ENCODE data around the gene TMEM131. TPM values are rescaled to one million over a fixed set of nuclear protein-coding genes. Genes with fewer than 3 reads are reported as not detected.
A peak's percentile ranks its signal among the peaks of the same experiment; 100 is the strongest.

The TMEM131 gene
- total and polyA plus RNA-seq, 4 donors: 25.3 to 39.4 (median 38.1) TPM

- no peak overlapping the region for H3K27ac ChIP-seq (ENCODE audit: low read depth, low read length)
- no peaks in the 10 kb centered on the region for H3K36me3 ChIP-seq (ENCODE audit: control insufficient read depth, insufficient read depth, low read length)
- no peaks in the 10 kb centered on the region for H3K27me3 ChIP-seq (ENCODE audit: control insufficient read depth, insufficient read depth, low read length)
- no peaks in the 10 kb centered on the region for H3K9me3 ChIP-seq (ENCODE audit: control insufficient read depth, insufficient read depth, low read length)
- H3K4me3 ChIP-seq (ENCODE audit: low read depth, low read length): no peak overlapping the region
- peaks cover 17% of the 10 kb centered on the region for H3K4me1 ChIP-seq (ENCODE audit: control insufficient read depth, insufficient read depth, low read length)
- DNase-seq (ENCODE audit: low read depth in 4 of 6, low spot score in 6 of 6): peak in 1 of 6 donors; percentile 27
- 77% methylated on average over 7 of the region's 8 CpGs for WGBS (ENCODE audit: insufficient coverage)
Measured at GRCh38 chr2:98036349-98037000, 40.7 kb upstream of the TMEM131 start.

DNA sequence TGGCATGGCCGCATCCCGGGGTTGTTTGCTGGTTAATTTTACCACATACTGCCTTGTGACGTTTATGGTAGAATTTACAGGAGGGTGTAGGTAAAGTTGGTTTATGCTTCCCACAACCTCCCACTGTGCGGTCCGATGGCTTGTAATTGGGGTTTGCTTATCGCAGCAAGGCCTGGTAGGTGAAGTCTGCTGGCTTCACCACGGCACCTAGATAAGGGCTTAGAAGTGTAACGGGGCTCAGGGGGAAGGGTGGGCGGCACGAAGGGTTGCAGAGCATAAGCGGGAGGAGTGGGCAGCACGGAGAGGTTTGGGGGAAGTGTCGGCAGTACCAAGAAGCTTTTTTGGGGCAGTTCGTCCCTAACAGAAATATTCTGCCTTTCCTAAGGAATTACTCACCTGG is 39.0 kb upstream of the TMEM131 start:
- 77% methylated on average over 11 of the region's 14 CpGs for WGBS (ENCODE audit: insufficient coverage)
- no peak for DNase-seq (ENCODE audit: low read depth in 4 of 6, low spot score in 6 of 6)
- Histone ChIP-seq H3K27me3 (ENCODE audit: control insufficient read depth, insufficient read depth, low read length) (no peaks in the 10 kb centered on the region), H3K4me1 (ENCODE audit: control insufficient read depth, insufficient read depth, low read length) (peaks cover 11% of the 10 kb centered on the region), H3K36me3 (ENCODE audit: control insufficient read depth, insufficient read depth, low read length) (no peaks in the 10 kb centered on the region), H3K4me3 (ENCODE audit: low read depth, low read length) (no peak overlapping the region), H3K27ac (ENCODE audit: low read depth, low read length) (no peak overlapping the region), H3K9me3 (ENCODE audit: control insufficient read depth, insufficient read depth, low read length) (no peaks in the 10 kb centered on the region)

DNA sequence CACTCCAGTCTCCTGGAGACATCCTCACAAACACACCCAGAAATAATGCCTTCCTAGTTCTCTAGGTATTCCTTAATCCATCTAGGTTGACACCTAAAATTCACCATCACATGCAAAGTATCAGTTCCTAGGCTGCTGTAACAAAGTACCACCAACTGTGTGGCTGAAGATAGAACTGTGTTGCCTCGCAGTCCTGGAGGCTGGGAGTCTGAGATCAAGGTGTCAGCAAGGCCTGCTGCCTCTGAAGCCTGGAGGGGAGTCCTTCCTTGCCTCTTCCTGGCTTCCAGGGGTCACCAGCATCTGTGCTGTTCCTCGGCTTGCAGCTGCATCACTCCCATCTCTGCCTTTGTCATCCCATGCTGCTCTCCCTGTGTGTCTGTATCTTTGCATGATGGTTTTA is 36.3 kb upstream of the TMEM131 start:
- Histone ChIP-seq H3K27me3 (ENCODE audit: control insufficient read depth, insufficient read depth, low read length) (no peaks in the 10 kb centered on the region), H3K36me3 (ENCODE audit: control insufficient read depth, insufficient read depth, low read length) (no peaks in the 10 kb centered on the region), H3K4me1 (ENCODE audit: control insufficient read depth, insufficient read depth, low read length) (peaks cover 6% of the 10 kb centered on the region), H3K4me3 (ENCODE audit: low read depth, low read length) (no peak overlapping the region), H3K9me3 (ENCODE audit: control insufficient read depth, insufficient read depth, low read length) (no peaks in the 10 kb centered on the region), H3K27ac (ENCODE audit: low read depth, low read length) (no peak overlapping the region)
- 75% methylated on average over 1 of the region's 2 CpGs for WGBS (ENCODE audit: insufficient coverage)
- no peak for DNase-seq (ENCODE audit: low read depth in 4 of 6, low spot score in 6 of 6)

DNA sequence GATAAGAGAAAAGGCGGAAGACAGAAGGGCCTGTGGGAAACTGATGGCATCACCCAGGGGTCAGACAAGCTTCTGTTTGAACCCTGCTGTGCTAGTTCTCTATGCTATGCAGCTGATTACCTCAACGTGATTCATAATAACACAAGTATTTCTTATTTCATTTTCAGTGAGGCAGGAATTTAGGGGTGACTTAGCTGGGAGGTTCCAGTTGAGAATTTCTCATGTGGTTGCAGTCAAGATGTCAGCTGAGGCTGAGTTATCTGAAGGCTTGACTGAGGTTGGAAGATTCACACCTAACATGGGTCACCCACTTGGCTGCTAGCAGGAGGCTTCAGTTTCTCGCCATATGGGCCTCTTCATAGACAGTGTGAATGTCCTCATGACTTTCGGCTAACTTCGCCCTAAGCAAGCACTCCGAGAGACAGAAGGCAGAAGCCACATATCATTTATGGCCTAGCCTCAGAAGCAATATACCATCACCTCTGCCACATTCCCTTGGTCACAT is 34.0 kb upstream of the TMEM131 start:
- Histone ChIP-seq H3K27ac (ENCODE audit: low read depth, low read length) (no peak overlapping the region), H3K27me3 (ENCODE audit: control insufficient read depth, insufficient read depth, low read length) (no peaks in the 10 kb centered on the region), H3K4me1 (ENCODE audit: control insufficient read depth, insufficient read depth, low read length) (no peaks in the 10 kb centered on the region), H3K36me3 (ENCODE audit: control insufficient read depth, insufficient read depth, low read length) (no peaks in the 10 kb centered on the region), H3K4me3 (ENCODE audit: low read depth, low read length) (no peak overlapping the region), H3K9me3 (ENCODE audit: control insufficient read depth, insufficient read depth, low read length) (no peaks in the 10 kb centered on the region)
- DNase-seq (ENCODE audit: low read depth in 4 of 6, low spot score in 6 of 6): no peak
- 95% methylated on average over 4 of the region's 6 CpGs for WGBS (ENCODE audit: insufficient coverage)

- no peak for DNase-seq (ENCODE audit: low read depth in 4 of 6, low spot score in 6 of 6)
Measured at GRCh38 chr2:98028931-98029717, 33.4 kb upstream of the TMEM131 start.

GRCh38 chr2:98028101-98028561 is 32.4 kb upstream of the TMEM131 start:
- H3K27me3 ChIP-seq (ENCODE audit: control insufficient read depth, insufficient read depth, low read length): no peaks in the 10 kb centered on the region
- WGBS (ENCODE audit: insufficient coverage): 69% methylated on average over 4 of the region's 4 CpGs
- H3K9me3 ChIP-seq (ENCODE audit: control insufficient read depth, insufficient read depth, low read length): no peaks in the 10 kb centered on the region
- H3K4me3 ChIP-seq (ENCODE audit: low read depth, low read length): no peak overlapping the region
- H3K27ac ChIP-seq (ENCODE audit: low read depth, low read length): no peak overlapping the region
- H3K36me3 ChIP-seq (ENCODE audit: control insufficient read depth, insufficient read depth, low read length): no peaks in the 10 kb centered on the region
- no peak for DNase-seq (ENCODE audit: low read depth in 4 of 6, low spot score in 6 of 6)
- no peaks in the 10 kb centered on the region for H3K4me1 ChIP-seq (ENCODE audit: control insufficient read depth, insufficient read depth, low read length)

More at GRCh38 chr2:98028931-98029717, 33.4 kb upstream of the TMEM131 start:
- no peaks in the 10 kb centered on the region for H3K36me3 ChIP-seq (ENCODE audit: control insufficient read depth, insufficient read depth, low read length)
- H3K27me3 ChIP-seq (ENCODE audit: control insufficient read depth, insufficient read depth, low read length): no peaks in the 10 kb centered on the region
- no peaks in the 10 kb centered on the region for H3K9me3 ChIP-seq (ENCODE audit: control insufficient read depth, insufficient read depth, low read length)
- WGBS (ENCODE audit: insufficient coverage): 94% methylated on average over 10 of the region's 12 CpGs
- H3K4me1 ChIP-seq (ENCODE audit: control insufficient read depth, insufficient read depth, low read length): no peaks in the 10 kb centered on the region
- H3K27ac ChIP-seq (ENCODE audit: low read depth, low read length): no peak overlapping the region
- H3K4me3 ChIP-seq (ENCODE audit: low read depth, low read length): no peak overlapping the region

- Histone ChIP-seq H3K4me1 (ENCODE audit: control insufficient read depth, insufficient read depth, low read length) (no peaks in the 10 kb centered on the region), H3K4me3 (ENCODE audit: low read depth, low read length) (no peak overlapping the region), H3K27ac (ENCODE audit: low read depth, low read length) (no peak overlapping the region), H3K27me3 (ENCODE audit: control insufficient read depth, insufficient read depth, low read length) (no peaks in the 10 kb centered on the region), H3K36me3 (ENCODE audit: control insufficient read depth, insufficient read depth, low read length) (no peaks in the 10 kb centered on the region), H3K9me3 (ENCODE audit: control insufficient read depth, insufficient read depth, low read length) (no peaks in the 10 kb centered on the region)
- WGBS (ENCODE audit: insufficient coverage): 93% methylated on average over 3 of the region's 3 CpGs
- peak in 1 of 6 donors; percentile 10 for DNase-seq (ENCODE audit: low read depth in 4 of 6, low spot score in 6 of 6)
Measured at GRCh38 chr2:98027538-98027937, 31.8 kb upstream of the TMEM131 start.

- Histone ChIP-seq H3K4me1 (ENCODE audit: control insufficient read depth, insufficient read depth, low read length) (no peaks in the 10 kb centered on the region), H3K36me3 (ENCODE audit: control insufficient read depth, insufficient read depth, low read length) (no peaks in the 10 kb centered on the region), H3K4me3 (ENCODE audit: low read depth, low read length) (no peak overlapping the region), H3K27me3 (ENCODE audit: control insufficient read depth, insufficient read depth, low read length) (no peaks in the 10 kb centered on the region), H3K9me3 (ENCODE audit: control insufficient read depth, insufficient read depth, low read length) (no peaks in the 10 kb centered on the region), H3K27ac (ENCODE audit: low read depth, low read length) (no peak overlapping the region)
- no peak for DNase-seq (ENCODE audit: low read depth in 4 of 6, low spot score in 6 of 6)
- 80% methylated on average over 1 of the region's 2 CpGs for WGBS (ENCODE audit: insufficient coverage)
Measured at GRCh38 chr2:98026927-98027522, 31.3 kb upstream of the TMEM131 start.

DNA sequence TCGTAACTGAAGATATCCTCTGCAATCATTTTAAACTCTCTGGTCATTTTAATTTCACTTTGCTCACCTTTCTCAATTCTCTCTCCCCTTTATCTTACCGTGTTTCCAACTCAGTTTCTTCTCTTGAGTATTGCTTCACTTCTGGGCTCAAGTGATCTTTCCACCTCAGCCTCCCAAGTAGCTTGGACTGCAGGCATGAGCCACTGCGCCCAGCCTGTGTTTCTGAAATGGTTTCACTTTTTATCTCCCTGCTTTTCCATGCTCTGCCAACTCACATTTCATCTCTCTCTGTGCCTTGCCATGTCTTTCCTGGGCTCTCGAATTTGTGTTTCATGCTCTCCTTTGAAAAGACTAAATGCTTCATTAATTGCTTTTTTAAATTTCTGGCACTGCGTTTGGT is 30.5 kb upstream of the TMEM131 start:
- Histone ChIP-seq H3K27me3 (ENCODE audit: control insufficient read depth, insufficient read depth, low read length) (no peaks in the 10 kb centered on the region), H3K4me1 (ENCODE audit: control insufficient read depth, insufficient read depth, low read length) (peaks cover 3% of the 10 kb centered on the region), H3K27ac (ENCODE audit: low read depth, low read length) (no peak overlapping the region), H3K36me3 (ENCODE audit: control insufficient read depth, insufficient read depth, low read length) (no peaks in the 10 kb centered on the region), H3K9me3 (ENCODE audit: control insufficient read depth, insufficient read depth, low read length) (no peaks in the 10 kb centered on the region), H3K4me3 (ENCODE audit: low read depth, low read length) (no peak overlapping the region)
- DNase-seq (ENCODE audit: low read depth in 4 of 6, low spot score in 6 of 6): no peak
- WGBS (ENCODE audit: insufficient coverage): 72% methylated on average over 3 of the region's 5 CpGs

Measured in spinal cord (tissue), 10 donors.